ENCODE measurements around the gene CYP2D6. TPM values are rescaled to one million over a fixed set of nuclear protein-coding genes. Genes with fewer than 3 reads are reported as not detected.
"Not testable (repeated sequence)": the region's sequence is repeated elsewhere in the genome, so short reads cannot be mapped to it uniquely, and the experiment has no call there.

Gene CYP2D6
- total RNA-seq, 1 donor from 2014 or later, result 0.53 TPM

DNA sequence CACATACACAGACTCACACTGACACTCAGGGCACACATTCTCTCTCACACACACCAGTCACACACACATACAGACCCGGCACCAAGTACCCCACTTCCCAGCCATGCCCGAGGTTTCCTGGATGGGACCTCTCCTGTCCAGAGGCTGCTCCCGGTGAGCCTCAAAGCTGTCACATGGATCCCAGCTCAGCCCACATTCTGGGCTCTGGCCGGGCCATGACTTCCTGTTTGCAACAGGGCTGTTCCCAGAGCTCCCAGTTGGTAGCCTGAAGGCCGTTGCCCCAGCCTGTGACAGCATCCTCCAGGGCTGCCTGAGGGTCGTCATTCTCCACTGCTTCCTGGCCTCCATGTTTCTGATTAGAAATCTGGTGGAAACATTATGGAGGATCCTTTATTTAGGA lies 14.6 kb upstream of the CYP2D6 start:
- Histone ChIP-seq H3K36me3 (ENCODE audit: control insufficient read depth, insufficient read depth, low read length) (no peaks in the 10 kb centered on the region), H3K27me3 (ENCODE audit: control insufficient read depth, insufficient read depth, low read length) (no peaks in the 10 kb centered on the region), H3K4me3 (ENCODE audit: low read depth, low read length) (no peak overlapping the region)
- TF ChIP-seq, protein P1, sequence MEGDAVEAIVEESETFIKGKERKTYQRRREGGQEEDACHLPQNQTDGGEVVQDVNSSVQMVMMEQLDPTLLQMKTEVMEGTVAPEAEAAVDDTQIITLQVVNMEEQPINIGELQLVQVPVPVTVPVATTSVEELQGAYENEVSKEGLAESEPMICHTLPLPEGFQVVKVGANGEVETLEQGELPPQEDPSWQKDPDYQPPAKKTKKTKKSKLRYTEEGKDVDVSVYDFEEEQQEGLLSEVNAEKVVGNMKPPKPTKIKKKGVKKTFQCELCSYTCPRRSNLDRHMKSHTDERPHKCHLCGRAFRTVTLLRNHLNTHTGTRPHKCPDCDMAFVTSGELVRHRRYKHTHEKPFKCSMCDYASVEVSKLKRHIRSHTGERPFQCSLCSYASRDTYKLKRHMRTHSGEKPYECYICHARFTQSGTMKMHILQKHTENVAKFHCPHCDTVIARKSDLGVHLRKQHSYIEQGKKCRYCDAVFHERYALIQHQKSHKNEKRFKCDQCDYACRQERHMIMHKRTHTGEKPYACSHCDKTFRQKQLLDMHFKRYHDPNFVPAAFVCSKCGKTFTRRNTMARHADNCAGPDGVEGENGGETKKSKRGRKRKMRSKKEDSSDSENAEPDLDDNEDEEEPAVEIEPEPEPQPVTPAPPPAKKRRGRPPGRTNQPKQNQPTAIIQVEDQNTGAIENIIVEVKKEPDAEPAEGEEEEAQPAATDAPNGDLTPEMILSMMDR (IDR thresholded peaks at IDR 0.05; ENCODE audit: insufficient read depth, low read length, severe bottlenecking), result no peak
- no peak for FAIRE-seq
- no peak for DNase-seq (ENCODE audit: low read depth)

DNA sequence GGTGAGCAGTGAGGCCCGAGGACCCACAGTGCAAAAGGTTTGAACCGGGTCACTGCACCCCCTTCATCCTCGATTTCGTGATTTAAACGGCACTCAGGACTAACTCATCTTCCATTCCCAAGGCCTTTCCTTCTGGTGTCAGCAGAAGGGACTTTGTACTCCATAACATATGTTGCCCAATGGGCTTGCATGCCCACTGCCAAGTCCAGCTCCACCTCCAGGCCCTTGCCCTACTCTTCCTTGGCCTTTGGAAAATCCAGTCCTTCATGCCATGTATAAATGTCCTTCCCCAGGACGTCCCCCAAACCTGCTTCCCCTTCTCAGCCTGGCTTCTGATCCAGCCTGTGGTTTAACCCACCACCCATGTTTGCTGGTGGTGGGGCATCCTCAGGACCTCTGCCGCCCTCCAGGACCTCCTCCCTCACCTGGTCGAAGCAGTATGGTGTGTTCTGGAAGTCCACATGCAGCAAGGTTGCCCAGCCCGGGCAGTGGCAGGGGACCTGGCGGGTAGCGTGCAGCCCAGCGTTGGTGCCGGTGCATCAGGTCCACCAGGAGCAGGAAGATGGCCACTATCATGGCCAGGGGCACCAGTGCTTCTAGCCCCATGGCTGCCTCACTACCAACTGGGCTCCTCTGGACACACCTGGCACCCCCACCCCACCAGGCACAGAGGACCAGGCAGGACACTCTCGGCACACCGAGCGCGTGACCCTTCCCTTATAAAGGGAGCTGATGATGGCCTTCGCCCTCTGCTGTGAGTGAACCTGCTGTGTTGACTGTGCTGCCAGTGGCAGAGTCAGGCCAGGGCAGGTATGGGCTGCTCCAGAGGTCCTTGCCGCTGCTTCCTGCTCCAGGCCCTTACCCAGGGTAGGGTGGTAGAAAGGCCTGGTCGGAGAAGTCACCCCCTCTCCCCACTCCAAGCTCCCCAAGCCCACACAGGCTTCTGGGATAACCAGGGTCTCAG lies 13.5 kb upstream of the CYP2D6 start:
- not testable (repeated sequence) for H3K36me3 ChIP-seq (ENCODE audit: control insufficient read depth, insufficient read depth, low read length); H3K27me3 ChIP-seq (ENCODE audit: control insufficient read depth, insufficient read depth, low read length); DNase-seq (ENCODE audit: low read depth); H3K4me3 ChIP-seq (ENCODE audit: low read depth, low read length)
- peak; percentile 90 for FAIRE-seq

GRCh38 chr22:42142771-42143461 lies 12.3 kb upstream of the CYP2D6 start:
- Histone ChIP-seq H3K4me3 (ENCODE audit: low read depth, low read length) (no peak overlapping the region), H3K36me3 (ENCODE audit: control insufficient read depth, insufficient read depth, low read length) (no peaks in the 10 kb centered on the region), H3K27me3 (ENCODE audit: control insufficient read depth, insufficient read depth, low read length) (no peaks in the 10 kb centered on the region)
- TF ChIP-seq, protein P1 (IDR thresholded peaks at IDR 0.05; ENCODE audit: insufficient read depth, low read length, severe bottlenecking), result no peak
- DNase-seq (ENCODE audit: low read depth) (no peak), FAIRE-seq (no peak)

- DNase-seq (ENCODE audit: low read depth); H3K27me3 ChIP-seq (ENCODE audit: control insufficient read depth, insufficient read depth, low read length); H3K36me3 ChIP-seq (ENCODE audit: control insufficient read depth, insufficient read depth, low read length); H3K4me3 ChIP-seq (ENCODE audit: low read depth, low read length): not testable (repeated sequence)
- FAIRE-seq, result peak; percentile 60
These were observed 10.9 kb upstream of the CYP2D6 start for GRCh38 chr22:42141307-42142057.

DNA sequence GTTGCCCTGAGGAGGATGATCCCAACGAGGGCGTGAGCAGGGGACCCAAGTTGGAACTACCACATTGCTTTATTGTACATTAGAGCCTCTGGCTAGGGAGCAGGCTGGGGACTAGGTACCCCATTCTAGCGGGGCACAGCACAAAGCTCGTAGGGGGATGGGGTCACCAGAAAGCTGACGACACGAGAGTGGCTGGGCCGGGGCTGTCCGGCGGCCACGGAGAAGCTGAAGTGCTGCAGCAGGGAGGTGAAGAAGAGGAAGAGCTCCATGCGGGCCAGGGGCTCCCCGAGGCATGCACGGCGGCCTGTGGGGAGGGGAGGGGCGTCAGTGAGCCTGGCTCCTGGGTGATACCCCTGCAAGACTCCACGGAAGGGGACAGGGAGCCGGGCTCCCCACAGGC lies 9.5 kb upstream of the CYP2D6 start:
- not testable (repeated sequence) for H3K36me3 ChIP-seq (ENCODE audit: control insufficient read depth, insufficient read depth, low read length); H3K27me3 ChIP-seq (ENCODE audit: control insufficient read depth, insufficient read depth, low read length); DNase-seq (ENCODE audit: low read depth); H3K4me3 ChIP-seq (ENCODE audit: low read depth, low read length); FAIRE-seq

DNA sequence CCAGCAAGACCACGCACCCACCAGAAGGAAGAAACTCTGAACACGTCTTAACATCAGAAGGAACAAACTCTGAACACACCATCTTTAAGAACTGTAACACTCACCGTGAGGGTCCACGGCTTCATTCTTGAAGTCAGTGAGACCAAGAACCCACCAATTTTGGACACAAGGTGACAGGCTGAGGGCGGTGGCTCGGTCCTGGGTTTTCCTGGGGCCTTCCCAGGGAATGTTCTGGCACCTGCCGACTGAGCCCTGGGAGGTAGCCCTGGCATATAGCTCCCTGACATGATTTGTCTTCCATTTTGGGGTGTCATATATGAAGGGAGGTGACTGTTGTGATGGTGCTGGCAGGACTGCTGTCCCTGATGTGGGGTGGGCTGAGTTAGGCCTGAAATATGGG lies 8.9 kb upstream of the CYP2D6 start:
- H3K36me3 ChIP-seq (ENCODE audit: control insufficient read depth, insufficient read depth, low read length); DNase-seq (ENCODE audit: low read depth); H3K27me3 ChIP-seq (ENCODE audit: control insufficient read depth, insufficient read depth, low read length); H3K4me3 ChIP-seq (ENCODE audit: low read depth, low read length): not testable (repeated sequence)
- peak; percentile 43 for FAIRE-seq

DNA sequence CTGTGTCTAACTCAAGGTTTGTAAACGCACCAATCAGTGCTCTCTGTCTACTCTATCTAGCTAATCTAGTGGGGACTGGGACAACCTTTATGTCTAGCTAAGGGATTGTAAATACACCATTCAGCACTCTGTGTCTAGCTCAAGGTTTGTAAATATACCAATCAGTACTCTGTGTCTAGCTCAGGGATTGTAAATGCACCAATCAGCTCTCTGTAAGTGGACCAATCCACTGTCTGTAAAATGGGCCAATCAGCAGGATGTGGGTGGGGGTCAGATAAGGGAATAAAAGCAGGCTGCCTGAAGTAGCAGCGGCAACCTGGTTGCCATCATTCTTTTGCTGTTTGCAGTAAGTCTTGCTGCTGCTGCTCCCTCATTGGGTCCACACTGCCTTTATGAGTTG lies 8.4 kb upstream of the CYP2D6 start:
- TF ChIP-seq, protein P1 (IDR thresholded peaks at IDR 0.05; ENCODE audit: insufficient read depth, low read length, severe bottlenecking), result no peak
- no peak for FAIRE-seq
- Histone ChIP-seq H3K36me3 (ENCODE audit: control insufficient read depth, insufficient read depth, low read length) (no peaks in the 10 kb centered on the region), H3K27me3 (ENCODE audit: control insufficient read depth, insufficient read depth, low read length) (no peaks in the 10 kb centered on the region), H3K4me3 (ENCODE audit: low read depth, low read length) (no peak overlapping the region)
- no peak for DNase-seq (ENCODE audit: low read depth)

Measured in bronchial epithelial cell (primary cell).